PFSK-1 (cell line): ENCODE results near the gene ANO1. TPM values are rescaled to one million over a fixed set of nuclear protein-coding genes. Genes with fewer than 3 reads are reported as not detected.

Experiments
- FOXP2 ChIP-seq: optimal IDR thresholded peaks from 2 replicates; pipeline ENCODE3; 2011; ENCODE audit warnings: borderline replicate concordance, control low read depth, inconsistent platforms; ENCODE audit not compliant: insufficient read depth; ENCODE audit errors: extremely low read length, extremely low read depth
- POLR2AphosphoS5 ChIP-seq: IDR thresholded peaks from 2 replicates; pipeline ENCODE4 v1.6.1; 2012; ENCODE audit warnings: low read depth, mild to moderate bottlenecking, control low read depth, low read length, moderate library complexity
- REST ChIP-seq, 2 experiments: IDR thresholded peaks; 2 replicates each; pipeline versions ENCODE4 v1.6.1 to v1.8.0; 2011 to 2012; ENCODE audit warnings: low read depth in 2 of 2, low read length in 2 of 2, control low read depth in 1 of 2, inconsistent platforms in 1 of 2, mild to moderate bottlenecking in 1 of 2, moderate library complexity in 1 of 2; ENCODE audit not compliant: insufficient read depth in 1 of 2
- SIN3A ChIP-seq: IDR thresholded peaks from 2 replicates; pipeline ENCODE4 v1.6.1; 2012; ENCODE audit warnings: mild to moderate bottlenecking, low read length, moderate library complexity, borderline replicate concordance; ENCODE audit not compliant: insufficient read depth
- TAF1 ChIP-seq: IDR thresholded peaks from 2 replicates; pipeline ENCODE4 v1.6.1; 2012; ENCODE audit warnings: low read length, control low read depth, borderline replicate concordance; ENCODE audit not compliant: insufficient read depth
- polyA plus RNA-seq: library from polyadenylated mRNA; unstranded; fragments of >200 nt; gene quantifications from one replicate; pipeline ENCODE4 v1.2.1, GENCODE V29; 2012; ENCODE audit warnings: low read depth, missing spikeins; ENCODE audit not compliant: insufficient read length

ANO1 gene
- polyA plus RNA-seq: not detected

- TF ChIP-seq FOXP2 (no peak), POLR2AphosphoS5 (no peak), TAF1 (no peak), SIN3A (no peak), REST (IDR thresholded peaks at IDR 0.05; ENCODE audit: insufficient read depth in 1 of 2, low read depth in 2 of 2, low read length in 2 of 2) (no peak)
Observed at GRCh38 chr11:70078095-70078780, at the start of gene ANO1. TSS of gene ANO1 (plus strand) at chr11:70078317. CDS start at chr11:70078607, 290 bp downstream.

GRCh38 chr11:70029115-70029860, 48.8 kb upstream of the ANO1 start:
- no peak for TF ChIP-seq TAF1
- no peak for TF ChIP-seq SIN3A
- no peak for TF ChIP-seq REST (IDR thresholded peaks at IDR 0.05; ENCODE audit: insufficient read depth in 1 of 2, low read depth in 2 of 2, low read length in 2 of 2)
- no peak for TF ChIP-seq POLR2AphosphoS5
- no peak for TF ChIP-seq FOXP2

GRCh38 chr11:70029861-70030380, 48.2 kb upstream of the ANO1 start:
- TF ChIP-seq SIN3A (no peak), FOXP2 (no peak), REST (IDR thresholded peaks at IDR 0.05; ENCODE audit: insufficient read depth in 1 of 2, low read depth in 2 of 2, low read length in 2 of 2) (no peak), POLR2AphosphoS5 (no peak), TAF1 (no peak)

- TF ChIP-seq TAF1 (no peak), REST (IDR thresholded peaks at IDR 0.05; ENCODE audit: insufficient read depth in 1 of 2, low read depth in 2 of 2, low read length in 2 of 2) (no peak), FOXP2 (no peak), SIN3A (no peak), POLR2AphosphoS5 (no peak)
Observed at GRCh38 chr11:70030412-70030811, 47.7 kb upstream of the ANO1 start.
